ENCODE results near the gene MAP1LC3B. TPM values are rescaled to one million over a fixed set of nuclear protein-coding genes. Genes with fewer than 3 reads are reported as not detected.

Gene MAP1LC3B
- total RNA-seq, 1 experiment from 2014 or later: 74.7 TPM

DNA sequence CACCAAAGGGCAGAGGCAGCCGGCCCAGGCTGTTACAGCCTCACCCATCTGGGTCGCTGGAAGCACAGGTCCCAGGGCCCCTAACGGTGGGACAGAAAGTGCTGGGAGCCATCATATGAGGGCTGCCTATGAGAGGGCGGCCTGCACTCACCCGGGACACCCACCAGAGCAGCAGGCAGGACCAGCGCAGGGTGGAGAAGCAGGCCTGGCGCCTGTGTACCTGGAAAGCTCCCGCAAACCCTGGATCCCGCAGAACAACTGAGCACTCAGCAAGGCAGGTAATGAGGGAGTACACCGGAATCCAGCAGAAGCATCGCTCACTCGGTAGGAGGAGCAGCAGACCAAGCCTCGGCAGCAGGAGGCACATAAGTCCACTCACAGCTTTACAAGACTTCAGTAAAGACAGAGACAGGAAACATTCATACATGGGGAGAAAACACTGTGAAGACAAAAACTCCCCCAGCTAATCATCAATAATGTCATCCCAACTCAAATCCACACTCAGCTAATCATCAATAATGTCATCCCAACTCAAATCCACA, 43.4 kb upstream of the MAP1LC3B start:
- Histone ChIP-seq H3K4me3 (ENCODE audit: low read depth, low read length, poor library complexity, severe bottlenecking) (no peak overlapping the region), H3K9me3 (ENCODE audit: low read depth, low read length, poor library complexity, severe bottlenecking) (no peaks in the 10 kb centered on the region), H3K27me3 (replicated peaks; ENCODE audit: insufficient read depth, low read depth, low read length, poor library complexity) (no peaks in the 10 kb centered on the region), H3K36me3 (ENCODE audit: insufficient read depth, low read length, poor library complexity, severe bottlenecking) (no peaks in the 10 kb centered on the region), H3K4me1 (ENCODE audit: insufficient read depth, low read length, poor library complexity, severe bottlenecking) (peaks cover 7% of the 10 kb centered on the region), H3K27ac (ENCODE audit: low read depth, low read length, poor library complexity, severe bottlenecking) (no peak overlapping the region)
- no peak for DNase-seq (ENCODE audit: low spot score)
- intact Hi-C loops (cut with micrococcal nuclease; ENCODE audit: unreplicated experiment): no loop called here
- TF ChIP-seq, protein P1, sequence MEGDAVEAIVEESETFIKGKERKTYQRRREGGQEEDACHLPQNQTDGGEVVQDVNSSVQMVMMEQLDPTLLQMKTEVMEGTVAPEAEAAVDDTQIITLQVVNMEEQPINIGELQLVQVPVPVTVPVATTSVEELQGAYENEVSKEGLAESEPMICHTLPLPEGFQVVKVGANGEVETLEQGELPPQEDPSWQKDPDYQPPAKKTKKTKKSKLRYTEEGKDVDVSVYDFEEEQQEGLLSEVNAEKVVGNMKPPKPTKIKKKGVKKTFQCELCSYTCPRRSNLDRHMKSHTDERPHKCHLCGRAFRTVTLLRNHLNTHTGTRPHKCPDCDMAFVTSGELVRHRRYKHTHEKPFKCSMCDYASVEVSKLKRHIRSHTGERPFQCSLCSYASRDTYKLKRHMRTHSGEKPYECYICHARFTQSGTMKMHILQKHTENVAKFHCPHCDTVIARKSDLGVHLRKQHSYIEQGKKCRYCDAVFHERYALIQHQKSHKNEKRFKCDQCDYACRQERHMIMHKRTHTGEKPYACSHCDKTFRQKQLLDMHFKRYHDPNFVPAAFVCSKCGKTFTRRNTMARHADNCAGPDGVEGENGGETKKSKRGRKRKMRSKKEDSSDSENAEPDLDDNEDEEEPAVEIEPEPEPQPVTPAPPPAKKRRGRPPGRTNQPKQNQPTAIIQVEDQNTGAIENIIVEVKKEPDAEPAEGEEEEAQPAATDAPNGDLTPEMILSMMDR (conservative IDR thresholded peaks at IDR 0.05; ENCODE audit: low read depth, low read length): no peak
- no peak for TF ChIP-seq EZH2 (IDR thresholded peaks at IDR 0.05; ENCODE audit: borderline replicate concordance, low read depth, low read length, poor library complexity, severe bottlenecking)
- BruUV-seq (replicated peaks): no TSS peak
- CTCF ChIA-PET: no interaction called here
- POLR2A ChIA-PET (ENCODE audit: low non-redundant PET): no interaction called here

- ChIA-PET CTCF (no interaction called here), POLR2A (ENCODE audit: low non-redundant PET) (no interaction called here)
- H3K27me3 ChIP-seq (replicated peaks; ENCODE audit: insufficient read depth, low read depth, low read length, poor library complexity): no peaks in the 10 kb centered on the region
- no peak for DNase-seq (ENCODE audit: low spot score)
- TF ChIP-seq, protein P1 (conservative IDR thresholded peaks at IDR 0.05; ENCODE audit: low read depth, low read length): no peak
- TF ChIP-seq EZH2 (IDR thresholded peaks at IDR 0.05; ENCODE audit: borderline replicate concordance, low read depth, low read length, poor library complexity, severe bottlenecking): no peak
- no peaks in the 10 kb centered on the region for H3K9me3 ChIP-seq (ENCODE audit: low read depth, low read length, poor library complexity, severe bottlenecking)
- no peak overlapping the region for H3K27ac ChIP-seq (ENCODE audit: low read depth, low read length, poor library complexity, severe bottlenecking)
- BruUV-seq (replicated peaks): no TSS peak
- intact Hi-C loops (cut with micrococcal nuclease; ENCODE audit: unreplicated experiment): no loop called here
- H3K36me3 ChIP-seq (ENCODE audit: insufficient read depth, low read length, poor library complexity, severe bottlenecking): no peaks in the 10 kb centered on the region
- no peak overlapping the region for H3K4me3 ChIP-seq (ENCODE audit: low read depth, low read length, poor library complexity, severe bottlenecking)
- peaks cover 7% of the 10 kb centered on the region for H3K4me1 ChIP-seq (ENCODE audit: insufficient read depth, low read length, poor library complexity, severe bottlenecking)
Measured at GRCh38 chr16:87350031-87350430, 42.1 kb upstream of the MAP1LC3B start.

DNA sequence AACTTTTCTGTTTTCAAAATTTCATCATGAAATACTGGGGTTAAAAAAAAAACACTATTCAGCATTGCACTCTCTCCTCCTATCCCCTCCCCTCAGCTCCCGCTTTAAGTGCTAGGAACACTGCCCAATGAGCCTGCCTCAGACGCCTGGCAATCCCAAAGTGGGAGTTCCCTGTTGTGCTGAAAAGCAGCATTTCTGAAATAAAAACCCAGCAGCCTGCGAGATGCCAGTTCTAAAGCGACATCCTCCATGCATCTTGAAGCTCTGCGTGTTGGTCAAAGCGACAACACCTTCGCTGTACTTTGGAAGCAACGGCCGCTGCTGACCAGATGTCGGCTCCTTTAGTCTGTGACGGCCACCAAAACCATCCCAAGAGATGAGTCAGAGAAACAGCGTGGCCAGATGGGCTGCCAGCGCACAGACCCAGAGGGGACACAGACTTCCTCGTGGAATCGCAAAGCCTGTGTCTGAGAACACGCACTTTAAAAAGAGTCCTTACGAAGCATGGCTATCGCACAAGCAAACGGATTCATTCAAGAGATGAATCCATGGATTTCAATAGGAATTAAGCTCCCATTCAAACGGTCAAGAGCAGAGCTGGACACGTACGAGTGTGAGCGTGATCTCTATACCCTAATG, 41.3 kb upstream of the MAP1LC3B start:
- no peaks in the 10 kb centered on the region for H3K36me3 ChIP-seq (ENCODE audit: insufficient read depth, low read length, poor library complexity, severe bottlenecking)
- POLR2A ChIA-PET (ENCODE audit: low non-redundant PET): no interaction called here
- BruUV-seq (replicated peaks): no TSS peak
- H3K9me3 ChIP-seq (ENCODE audit: low read depth, low read length, poor library complexity, severe bottlenecking): no peaks in the 10 kb centered on the region
- intact Hi-C loops (cut with micrococcal nuclease; ENCODE audit: unreplicated experiment): no loop called here
- H3K4me1 ChIP-seq (ENCODE audit: insufficient read depth, low read length, poor library complexity, severe bottlenecking): peaks cover 1% of the 10 kb centered on the region
- no peak for DNase-seq (ENCODE audit: low spot score)
- CTCF ChIA-PET: no interaction called here
- no peaks in the 10 kb centered on the region for H3K27me3 ChIP-seq (replicated peaks; ENCODE audit: insufficient read depth, low read depth, low read length, poor library complexity)
- H3K27ac ChIP-seq (ENCODE audit: low read depth, low read length, poor library complexity, severe bottlenecking): no peak overlapping the region
- TF ChIP-seq EZH2 (IDR thresholded peaks at IDR 0.05; ENCODE audit: borderline replicate concordance, low read depth, low read length, poor library complexity, severe bottlenecking): no peak
- TF ChIP-seq, protein P1 (conservative IDR thresholded peaks at IDR 0.05; ENCODE audit: low read depth, low read length): no peak
- H3K4me3 ChIP-seq (ENCODE audit: low read depth, low read length, poor library complexity, severe bottlenecking): no peak overlapping the region

Data from A673 (cell line).